WTC11 (cell line): ENCODE results near the gene EZR. TPM values are rescaled to one million over a fixed set of nuclear protein-coding genes. Genes with fewer than 3 reads are reported as not detected.

ENCODE experiments used
- ATAC-seq: fragments of 200-7000 bp; cut with Tn5 transposase; 2 replicates; pipeline ENCODE4 v1.10.0; 2021; ENCODE audit warnings: mild to moderate bottlenecking, moderate library complexity
- CTCF ChIA-PET: fragments of 300-600 bp; sonication (Branson Sonifier 250); formaldehyde crosslinking; loops from one replicate; lab custom pipeline; 2021; ENCODE audit warnings: antibody characterized with exemption; lab: Charles Lee
- POLR2A ChIA-PET: fragments of 350-600 bp; sonication (Branson Sonifier 250); formaldehyde crosslinking; loops from one replicate; lab custom pipeline; 2021; ENCODE audit warnings: antibody characterized with exemption; lab: Charles Lee
- DNase-seq: peaks from one replicate; pipeline ENCODE4 v3.0.0; 2021; ENCODE audit warnings: low spot score
- H3K27ac Mint-ChIP-seq: 2 replicates; pipeline ENCODE4 v1.8.0; 2021; ENCODE audit warnings: mixed read lengths
- H3K27me3 Mint-ChIP-seq: 2 replicates; pipeline ENCODE4 v1.8.0; 2021; ENCODE audit warnings: low read depth, mild to moderate bottlenecking, moderate library complexity, mixed read lengths
- H3K36me3 Mint-ChIP-seq: 2 replicates; pipeline ENCODE4 v1.8.0; 2021; ENCODE audit warnings: mixed read lengths
- H3K4me1 Mint-ChIP-seq: 2 replicates; pipeline ENCODE4 v1.8.0; 2022; ENCODE audit warnings: mixed read lengths
- H3K4me3 Mint-ChIP-seq: 2 replicates; pipeline ENCODE4 v1.8.0; 2021; ENCODE audit warnings: mild to moderate bottlenecking, moderate library complexity, mixed read lengths
- H3K9me3 Mint-ChIP-seq: 2 replicates; pipeline ENCODE4 v1.8.0; 2021; ENCODE audit warnings: mixed read lengths
- E2F1 ChIP-seq: sonication (generic); formaldehyde crosslinking; IDR thresholded peaks from 2 replicates; pipeline ENCODE4 v1.8.0; 2022; ENCODE audit warnings: mild to moderate bottlenecking, missing genetic modification reagents
- E2F4 ChIP-seq: sonication (generic); formaldehyde crosslinking; IDR thresholded peaks from 2 replicates; pipeline ENCODE4 v1.8.1; 2022; ENCODE audit warnings: low read depth, mild to moderate bottlenecking, moderate library complexity, missing genetic modification reagents, borderline replicate concordance
- ETV6 ChIP-seq: sonication (generic); formaldehyde crosslinking; IDR thresholded peaks from 2 replicates; pipeline ENCODE4 v1.8.1; 2022; ENCODE audit warnings: mild to moderate bottlenecking, missing genetic modification reagents
- FOXJ3 ChIP-seq: sonication (generic); formaldehyde crosslinking; IDR thresholded peaks from 2 replicates; pipeline ENCODE4 v1.9.0; 2021; ENCODE audit warnings: missing genetic modification reagents, mild to moderate bottlenecking, borderline replicate concordance
- NFE2L1 ChIP-seq: sonication (generic); formaldehyde crosslinking; IDR thresholded peaks from 2 replicates; pipeline ENCODE4 v1.8.1; 2023; ENCODE audit warnings: missing genetic modification reagents
- NR2C2 ChIP-seq: sonication (generic); formaldehyde crosslinking; IDR thresholded peaks from 2 replicates; pipeline ENCODE4 v1.8.0; 2022; ENCODE audit warnings: mild to moderate bottlenecking, missing genetic modification reagents
- PRRX2 ChIP-seq: fragments of 250-450 bp; sonication (Bioruptor Pico); IDR thresholded peaks from 2 replicates; pipeline ENCODE4 v1.8.0; 2021; ENCODE audit warnings: mild to moderate bottlenecking
- TCF7 ChIP-seq: sonication (generic); formaldehyde crosslinking; IDR thresholded peaks from 2 replicates; pipeline ENCODE4 v1.8.0; 2022; ENCODE audit warnings: mild to moderate bottlenecking, low read depth, missing genetic modification reagents, moderate library complexity
- USF2 ChIP-seq: sonication (generic); formaldehyde crosslinking; IDR thresholded peaks from 2 replicates; pipeline ENCODE4 v1.8.1; 2023; ENCODE audit warnings: mild to moderate bottlenecking, missing genetic modification reagents, moderate library complexity
- ZNF263 ChIP-seq: sonication (generic); formaldehyde crosslinking; IDR thresholded peaks from 2 replicates; pipeline ENCODE4 v1.8.1; 2022; ENCODE audit warnings: low read depth, mild to moderate bottlenecking, moderate library complexity, missing genetic modification reagents
- ZNF281 ChIP-seq: sonication (generic); formaldehyde crosslinking; IDR thresholded peaks from 2 replicates; pipeline ENCODE4 v1.8.0; 2023; ENCODE audit warnings: mild to moderate bottlenecking, missing genetic modification reagents
- ZNF671 ChIP-seq: fragments of 250-450 bp; sonication (Bioruptor Pico); IDR thresholded peaks from 2 replicates; pipeline ENCODE4 v1.8.0; 2021; ENCODE audit warnings: mild to moderate bottlenecking
- total RNA-seq: library from RNA; stranded (reverse); gene quantifications from 3 replicates; pipeline ENCODE4 v1.2.3, GENCODE V29; 2021
- TF ChIP-seq, protein P1 (sequence below): fragments of 250-450 bp; sonication (Bioruptor Pico); IDR thresholded peaks from 2 replicates; pipeline ENCODE4 v1.8.0; 2021; ENCODE audit warnings: mild to moderate bottlenecking
- TF ChIP-seq, protein P2 (sequence below): sonication (generic); formaldehyde crosslinking; IDR thresholded peaks from 2 replicates; pipeline ENCODE4 v1.8.1; 2023; ENCODE audit warnings: mild to moderate bottlenecking, missing genetic modification reagents
- TF ChIP-seq, protein P3 (sequence below): fragments of 250-450 bp; sonication (Bioruptor Pico); IDR thresholded peaks from 2 replicates; pipeline ENCODE4 v1.9.0; 2021; ENCODE audit warnings: mild to moderate bottlenecking
- TF ChIP-seq, protein P4 (sequence below): fragments of 250-450 bp; sonication (Bioruptor Pico); IDR thresholded peaks from 2 replicates; pipeline ENCODE4 v1.9.0; 2021; ENCODE audit warnings: mild to moderate bottlenecking

Gene EZR
- total RNA-seq, 1 experiment from 2014 or later, result 215 TPM

DNA sequence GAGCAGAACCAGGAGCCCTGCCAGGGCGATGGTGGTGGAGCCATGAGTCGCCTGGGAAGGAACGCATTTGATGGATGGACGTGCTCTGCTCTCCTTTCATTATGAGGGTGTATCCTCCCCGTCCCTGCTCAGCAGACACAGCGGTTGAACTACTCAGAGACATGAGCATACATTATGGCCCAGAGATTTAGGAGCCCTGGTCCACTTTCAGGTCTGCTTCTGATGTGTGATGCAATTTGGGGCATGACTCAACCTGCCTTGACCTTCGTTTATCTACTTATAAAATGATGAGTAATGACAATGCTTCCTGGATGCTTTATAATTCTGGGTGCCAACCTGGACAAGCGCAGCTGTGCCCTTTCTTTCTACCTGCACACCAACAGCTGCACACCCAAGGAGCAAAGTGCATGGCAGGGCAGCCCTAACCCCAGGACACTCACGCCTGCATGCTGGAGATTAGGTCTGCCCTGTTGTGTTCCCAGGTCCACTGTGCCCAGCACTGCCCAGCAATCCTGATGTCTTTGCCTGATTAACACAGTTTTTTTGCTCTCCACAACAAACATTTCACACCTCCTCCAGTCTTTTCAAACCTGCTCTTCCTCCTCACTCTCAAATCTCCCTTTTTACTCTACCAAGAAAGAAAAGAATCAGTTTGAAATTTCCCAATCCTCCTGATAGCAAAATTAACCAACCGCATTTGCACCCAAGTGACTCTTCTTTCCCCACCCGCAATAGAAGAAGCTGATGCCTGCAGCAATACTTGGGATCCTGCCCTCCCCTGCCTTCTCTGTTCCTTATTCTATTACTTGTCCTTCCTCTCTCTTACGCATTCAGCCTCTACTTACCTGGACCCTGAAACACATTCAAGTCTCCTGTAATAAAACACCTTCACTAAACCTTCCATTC is 81.2 kb downstream of the EZR start (continued):
- TF ChIP-seq, protein P1, sequence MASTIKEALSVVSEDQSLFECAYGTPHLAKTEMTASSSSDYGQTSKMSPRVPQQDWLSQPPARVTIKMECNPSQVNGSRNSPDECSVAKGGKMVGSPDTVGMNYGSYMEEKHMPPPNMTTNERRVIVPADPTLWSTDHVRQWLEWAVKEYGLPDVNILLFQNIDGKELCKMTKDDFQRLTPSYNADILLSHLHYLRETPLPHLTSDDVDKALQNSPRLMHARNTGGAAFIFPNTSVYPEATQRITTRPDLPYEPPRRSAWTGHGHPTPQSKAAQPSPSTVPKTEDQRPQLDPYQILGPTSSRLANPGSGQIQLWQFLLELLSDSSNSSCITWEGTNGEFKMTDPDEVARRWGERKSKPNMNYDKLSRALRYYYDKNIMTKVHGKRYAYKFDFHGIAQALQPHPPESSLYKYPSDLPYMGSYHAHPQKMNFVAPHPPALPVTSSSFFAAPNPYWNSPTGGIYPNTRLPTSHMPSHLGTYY (CRISPR knock-in tag), result no peak
- no peak for TF ChIP-seq ZNF281

DNA sequence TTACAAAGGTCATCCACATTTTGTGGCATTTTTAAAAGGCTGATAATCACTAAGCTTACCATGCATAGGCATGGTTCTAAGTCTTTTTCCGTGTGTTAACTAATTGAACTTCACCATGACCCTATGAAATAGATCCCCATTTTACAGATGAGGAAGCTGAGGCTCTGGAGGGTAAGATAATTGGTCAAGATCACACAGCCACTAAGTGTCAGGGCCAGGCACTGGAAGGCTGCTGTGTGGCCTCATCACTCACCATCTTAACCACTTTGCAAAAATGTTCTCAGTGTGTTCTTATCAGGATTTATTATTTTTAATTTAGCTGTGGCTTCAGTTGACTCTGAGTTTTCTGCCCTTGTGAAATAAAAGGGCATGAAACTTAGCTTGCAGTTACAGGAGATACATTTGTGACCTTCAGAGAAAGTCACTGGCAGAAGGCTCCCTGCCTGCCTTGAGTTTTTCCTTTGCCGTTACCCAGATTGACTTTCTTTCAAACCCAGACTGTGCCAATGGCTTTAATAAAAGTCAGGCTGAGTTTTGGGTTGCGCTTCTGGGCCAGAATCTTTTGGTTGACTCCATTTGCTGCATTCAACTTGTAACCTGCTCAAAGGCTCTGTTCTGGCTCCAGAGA is 82.0 kb downstream of the EZR start:
- ChIA-PET POLR2A (interaction anchor here (0.7 kb wide), 1 partner anchor 499 kb away, joined by 3 read pairs; no protein-coding TSS in a partner anchor), CTCF (interaction anchor here (3.5 kb wide), 1 partner anchor 19 kb away, joined by 18 read pairs; no protein-coding TSS in a partner anchor)
- Mint-ChIP-seq H3K4me1 (no peaks in the 10 kb centered on the region), H3K27me3 (peaks cover 4% of the 10 kb centered on the region; the same call in 1 of the 2 replicates), H3K9me3 (peaks cover 28% of the 10 kb centered on the region), H3K36me3 (peaks cover 5% of the 10 kb centered on the region), H3K4me3 (no peak overlapping the region), H3K27ac (no peak overlapping the region)
- TF ChIP-seq ZNF671 (CRISPR knock-in tag) (no peak), TCF7 (CRISPR knock-in tag) (no peak), NFE2L1 (CRISPR knock-in tag) (no peak), ETV6 (CRISPR knock-in tag) (no peak)
- TF ChIP-seq, protein P1 (CRISPR knock-in tag), result no peak
- TF ChIP-seq, protein P2, sequence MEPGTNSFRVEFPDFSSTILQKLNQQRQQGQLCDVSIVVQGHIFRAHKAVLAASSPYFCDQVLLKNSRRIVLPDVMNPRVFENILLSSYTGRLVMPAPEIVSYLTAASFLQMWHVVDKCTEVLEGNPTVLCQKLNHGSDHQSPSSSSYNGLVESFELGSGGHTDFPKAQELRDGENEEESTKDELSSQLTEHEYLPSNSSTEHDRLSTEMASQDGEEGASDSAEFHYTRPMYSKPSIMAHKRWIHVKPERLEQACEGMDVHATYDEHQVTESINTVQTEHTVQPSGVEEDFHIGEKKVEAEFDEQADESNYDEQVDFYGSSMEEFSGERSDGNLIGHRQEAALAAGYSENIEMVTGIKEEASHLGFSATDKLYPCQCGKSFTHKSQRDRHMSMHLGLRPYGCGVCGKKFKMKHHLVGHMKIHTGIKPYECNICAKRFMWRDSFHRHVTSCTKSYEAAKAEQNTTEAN (CRISPR knock-in tag), result no peak
- ATAC-seq (no peak), DNase-seq (no peak)

- DNase-seq, result no peak
- ATAC-seq, result no peak
- no peak overlapping the region for H3K27ac Mint-ChIP-seq
- CTCF ChIA-PET, result interaction anchor here (1.1 to 3.5 kb wide), 3 partner anchors 17 to 90 kb away, joined by 3 to 18 read pairs (median 3); partner anchors contain the start of gene DYNLT1
- POLR2A ChIA-PET, result no interaction called here
- H3K4me1 Mint-ChIP-seq, result 0 out of 2 replicates have a peak, but pooled peaks cover 3% of the 10 kb centered on the region
- peaks cover 9% of the 10 kb centered on the region for H3K36me3 Mint-ChIP-seq
- peaks cover 6% of the 10 kb centered on the region; the same call in 1 of the 2 replicates for H3K27me3 Mint-ChIP-seq
- H3K9me3 Mint-ChIP-seq, result peaks cover 27% of the 10 kb centered on the region
- H3K4me3 Mint-ChIP-seq, result no peak overlapping the region
- TF ChIP-seq, protein P3, sequence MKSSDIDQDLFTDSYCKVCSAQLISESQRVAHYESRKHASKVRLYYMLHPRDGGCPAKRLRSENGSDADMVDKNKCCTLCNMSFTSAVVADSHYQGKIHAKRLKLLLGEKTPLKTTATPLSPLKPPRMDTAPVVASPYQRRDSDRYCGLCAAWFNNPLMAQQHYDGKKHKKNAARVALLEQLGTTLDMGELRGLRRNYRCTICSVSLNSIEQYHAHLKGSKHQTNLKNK (CRISPR knock-in tag), result no peak
- TF ChIP-seq ZNF263 (CRISPR knock-in tag) (no peak), NR2C2 (CRISPR knock-in tag) (no peak), USF2 (CRISPR knock-in tag) (no peak), E2F1 (CRISPR knock-in tag) (no peak), FOXJ3 (CRISPR knock-in tag) (no peak), PRRX2 (CRISPR knock-in tag) (no peak), E2F4 (CRISPR knock-in tag) (no peak), ZNF671 (CRISPR knock-in tag) (no peak)
- TF ChIP-seq, protein P4, sequence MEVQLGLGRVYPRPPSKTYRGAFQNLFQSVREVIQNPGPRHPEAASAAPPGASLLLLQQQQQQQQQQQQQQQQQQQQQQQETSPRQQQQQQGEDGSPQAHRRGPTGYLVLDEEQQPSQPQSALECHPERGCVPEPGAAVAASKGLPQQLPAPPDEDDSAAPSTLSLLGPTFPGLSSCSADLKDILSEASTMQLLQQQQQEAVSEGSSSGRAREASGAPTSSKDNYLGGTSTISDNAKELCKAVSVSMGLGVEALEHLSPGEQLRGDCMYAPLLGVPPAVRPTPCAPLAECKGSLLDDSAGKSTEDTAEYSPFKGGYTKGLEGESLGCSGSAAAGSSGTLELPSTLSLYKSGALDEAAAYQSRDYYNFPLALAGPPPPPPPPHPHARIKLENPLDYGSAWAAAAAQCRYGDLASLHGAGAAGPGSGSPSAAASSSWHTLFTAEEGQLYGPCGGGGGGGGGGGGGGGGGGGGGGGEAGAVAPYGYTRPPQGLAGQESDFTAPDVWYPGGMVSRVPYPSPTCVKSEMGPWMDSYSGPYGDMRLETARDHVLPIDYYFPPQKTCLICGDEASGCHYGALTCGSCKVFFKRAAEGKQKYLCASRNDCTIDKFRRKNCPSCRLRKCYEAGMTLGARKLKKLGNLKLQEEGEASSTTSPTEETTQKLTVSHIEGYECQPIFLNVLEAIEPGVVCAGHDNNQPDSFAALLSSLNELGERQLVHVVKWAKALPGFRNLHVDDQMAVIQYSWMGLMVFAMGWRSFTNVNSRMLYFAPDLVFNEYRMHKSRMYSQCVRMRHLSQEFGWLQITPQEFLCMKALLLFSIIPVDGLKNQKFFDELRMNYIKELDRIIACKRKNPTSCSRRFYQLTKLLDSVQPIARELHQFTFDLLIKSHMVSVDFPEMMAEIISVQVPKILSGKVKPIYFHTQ, result no peak
These were observed 84.2 kb downstream of the EZR start for GRCh38 chr6:158735009-158735408.
